Calu3 (cell line): ENCODE measurements around the gene SHC1. TPM values are rescaled to one million over a fixed set of nuclear protein-coding genes. Genes with fewer than 3 reads are reported as not detected.

ENCODE experiments used
- BruUV-seq: library from RNA; stranded (reverse); fragments of 400-500 nt; replicated peaks from 2 replicates; lab custom pipeline; 2021; lab: Mats Ljungman, UMichigan
- CTCF ChIA-PET: fragments of 300-600 bp; sonication (Branson Sonifier 250); formaldehyde crosslinking; loops from one replicate; lab custom pipeline; 2022; ENCODE audit warnings: antibody characterized with exemption; lab: Charles Lee
- DNase-seq: peaks from one replicate; pipeline ENCODE4 v3.0.0; 2022
- H3K27ac Mint-ChIP-seq: one replicate; pipeline ENCODE4 v1.8.0; 2022; ENCODE audit warnings: mixed read lengths; ENCODE audit not compliant: unreplicated experiment
- H3K27me3 Mint-ChIP-seq: one replicate; pipeline ENCODE4 v1.8.0; 2022; ENCODE audit warnings: mixed read lengths; ENCODE audit not compliant: unreplicated experiment
- H3K36me3 Mint-ChIP-seq: one replicate; pipeline ENCODE4 v1.8.0; 2022; ENCODE audit warnings: mild to moderate bottlenecking, moderate library complexity, mixed read lengths; ENCODE audit not compliant: insufficient read depth, unreplicated experiment
- H3K4me1 Mint-ChIP-seq: one replicate; pipeline ENCODE4 v1.8.0; 2022; ENCODE audit warnings: mild to moderate bottlenecking, low read depth, mixed read lengths; ENCODE audit not compliant: unreplicated experiment
- H3K4me3 Mint-ChIP-seq: one replicate; pipeline ENCODE4 v1.8.0; 2022; ENCODE audit warnings: mild to moderate bottlenecking, low read depth, moderate library complexity, mixed read lengths; ENCODE audit not compliant: unreplicated experiment
- H3K9me3 Mint-ChIP-seq: one replicate; pipeline ENCODE4 v1.8.0; 2022; ENCODE audit warnings: low read depth, mixed read lengths; ENCODE audit not compliant: unreplicated experiment
- CTCF ChIP-seq: fragments of 200-600 bp; IDR thresholded peaks from one replicate; pipeline ENCODE4 v1.8.0; 2022; ENCODE audit warnings: antibody characterized with exemption; ENCODE audit not compliant: unreplicated experiment
- intact Hi-C: fragments of 100-400 bp; cut with micrococcal nuclease; formaldehyde crosslinking; loops from one replicate; pipeline ENCODE4 v1.10.0; 2022; ENCODE audit not compliant: unreplicated experiment
- total RNA-seq: library from RNA; stranded (reverse); gene quantifications from 2 replicates; pipeline ENCODE4 v1.2.3, GENCODE V29; 2022

Gene SHC1
- total RNA-seq, 1 experiment from 2014 or later = 77.5 TPM

- Mint-ChIP-seq H3K27ac (no peak overlapping the region), H3K9me3 (no peaks in the 10 kb centered on the region), H3K4me1 (peaks cover 30% of the 10 kb centered on the region), H3K27me3 (no peaks in the 10 kb centered on the region), H3K4me3 (no peak overlapping the region), H3K36me3 (peaks cover 46% of the 10 kb centered on the region)
- intact Hi-C loops = no loop called here
- BruUV-seq = no TSS peak
- no peak for TF ChIP-seq CTCF
- no peak for DNase-seq
- CTCF ChIA-PET = interaction anchor here (0.9 kb wide), 1 partner anchor 11 kb away, joined by 3 read pairs; no protein-coding TSS in a partner anchor
Observed at GRCh38 chr1:155014709-155015508, 44.4 kb upstream of the SHC1 start.

- H3K27me3 Mint-ChIP-seq = no peaks in the 10 kb centered on the region
- peaks cover 17% of the 10 kb centered on the region for H3K4me1 Mint-ChIP-seq
- no TSS peak for BruUV-seq
- CTCF ChIA-PET = interaction anchor here (0.6 to 0.8 kb wide), 2 partner anchors 16 to 30 kb away, joined by 5 read pairs; no protein-coding TSS in a partner anchor
- H3K9me3 Mint-ChIP-seq = no peaks in the 10 kb centered on the region
- H3K4me3 Mint-ChIP-seq = no peak overlapping the region
- H3K36me3 Mint-ChIP-seq = peaks cover 39% of the 10 kb centered on the region
- TF ChIP-seq CTCF = no peak
- intact Hi-C loops = no loop called here
- H3K27ac Mint-ChIP-seq = no peak overlapping the region
- DNase-seq = no peak
Observed at GRCh38 chr1:155013632-155014031, 43.1 kb upstream of the SHC1 start.

- DNase-seq = no peak
- CTCF ChIA-PET = interaction anchor here (0.6 to 0.8 kb wide), 2 partner anchors 9 to 17 kb away, joined by 3 to 5 read pairs; no protein-coding TSS in a partner anchor
- BruUV-seq = no TSS peak
- Mint-ChIP-seq H3K27ac (no peak overlapping the region), H3K36me3 (peaks cover 37% of the 10 kb centered on the region), H3K9me3 (no peaks in the 10 kb centered on the region), H3K4me1 (peaks cover 14% of the 10 kb centered on the region), H3K4me3 (no peak overlapping the region), H3K27me3 (no peaks in the 10 kb centered on the region)
- no peak for TF ChIP-seq CTCF
- intact Hi-C loops = no loop called here
Observed at GRCh38 chr1:155012776-155013602, 42.4 kb upstream of the SHC1 start.

GRCh38 chr1:155012026-155012546 lies 41.5 kb upstream of the SHC1 start:
- DNase-seq = no peak
- Mint-ChIP-seq H3K36me3 (peaks cover 28% of the 10 kb centered on the region), H3K27ac (no peak overlapping the region), H3K4me1 (peaks cover 14% of the 10 kb centered on the region), H3K4me3 (no peak overlapping the region), H3K27me3 (no peaks in the 10 kb centered on the region), H3K9me3 (no peaks in the 10 kb centered on the region)
- intact Hi-C loops = no loop called here
- CTCF ChIA-PET = interaction anchor here (0.7 kb wide), 1 partner anchor 38 kb away, joined by 14 read pairs; no protein-coding TSS in a partner anchor
- no peak for TF ChIP-seq CTCF
- BruUV-seq = no TSS peak
